Activated B cell treated with CpG ODN at 0.5 μM for 24 hours (primary cell): Measurements from ENCODE around the gene ZCCHC7. TPM values are rescaled to one million over a fixed set of nuclear protein-coding genes. Genes with fewer than 3 reads are reported as not detected.

Experiments
- ATAC-seq: fragments of 200-7000 bp; cut with Tn5 transposase; one replicate; pipeline ENCODE4 v1.10.0; 2021; ENCODE audit warnings: low read depth, mild to moderate bottlenecking, moderate library complexity
- CTCF ChIA-PET: fragments of 350-600 bp; sonication (Branson Sonifier 250); formaldehyde crosslinking; loops from one replicate; lab custom pipeline; 2021; ENCODE audit warnings: antibody characterized with exemption; lab: Charles Lee
- POLR2A ChIA-PET: fragments of 350-600 bp; sonication (Branson Sonifier 250); formaldehyde crosslinking; loops from one replicate; lab custom pipeline; 2021; ENCODE audit warnings: antibody characterized with exemption; lab: Charles Lee
- DNase-seq: peaks from one replicate; pipeline ENCODE4 v3.0.0; 2022
- H3K27ac Mint-ChIP-seq: one replicate; pipeline ENCODE4 v1.8.0; 2020; ENCODE audit warnings: mixed read lengths
- H3K27me3 Mint-ChIP-seq: one replicate; pipeline ENCODE4 v1.8.0; 2021; ENCODE audit warnings: mixed read lengths
- H3K36me3 Mint-ChIP-seq: one replicate; pipeline ENCODE4 v1.8.0; 2021; ENCODE audit warnings: low read depth, mixed read lengths
- H3K4me1 Mint-ChIP-seq: one replicate; pipeline ENCODE4 v1.8.0; 2021; ENCODE audit warnings: mixed read lengths
- H3K4me3 Mint-ChIP-seq: one replicate; pipeline ENCODE4 v1.8.0; 2020; ENCODE audit warnings: mild to moderate bottlenecking, mixed read lengths
- H3K9me3 Mint-ChIP-seq: one replicate; pipeline ENCODE4 v1.8.0; 2020; ENCODE audit warnings: mixed read lengths
- intact Hi-C: fragments of 100-400 bp; cut with micrococcal nuclease; formaldehyde crosslinking; loops from one replicate; pipeline ENCODE4 v1.15.1; 2024
- total RNA-seq: library from RNA; stranded (reverse); gene quantifications from 2 replicates; pipeline ENCODE4 v1.2.3, GENCODE V29; 2022
- TF ChIP-seq, protein P1 (sequence below): fragments of 200-600 bp; IDR thresholded peaks from one replicate; pipeline ENCODE4 v1.8.0; 2022; ENCODE audit warnings: antibody characterized with exemption, mild to moderate bottlenecking

Gene ZCCHC7
- total RNA-seq, 1 donor from 2014 or later = 70.3 TPM

DNA sequence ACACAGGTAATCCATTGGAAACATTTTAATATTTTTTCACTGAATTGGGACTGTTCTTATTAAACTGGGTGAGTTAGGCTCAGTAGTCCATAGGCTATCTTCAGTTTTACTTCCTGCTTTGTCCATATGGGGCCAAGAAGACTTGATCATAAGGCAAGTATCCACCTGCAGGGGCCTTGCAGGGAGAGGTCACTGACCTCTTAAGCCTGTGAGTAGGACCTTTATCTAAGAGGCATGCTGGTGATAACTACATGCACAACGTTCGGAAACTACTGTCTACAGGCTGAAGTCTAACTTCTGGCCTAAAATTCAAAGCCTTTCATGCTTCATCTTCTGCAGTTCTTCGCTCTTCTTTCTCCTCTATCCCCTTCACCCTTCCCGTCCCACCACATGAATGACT is 242.1 kb downstream of the ZCCHC7 start:
- Mint-ChIP-seq H3K36me3 (peaks cover 32% of the 10 kb centered on the region), H3K4me1 (peaks cover 66% of the 10 kb centered on the region), H3K27me3 (no peaks in the 10 kb centered on the region), H3K4me3 (peak overlapping the region; percentile 24), H3K27ac (peak overlapping the region; percentile 50), H3K9me3 (no peaks in the 10 kb centered on the region)
- intact Hi-C loops = no loop called here
- ChIA-PET CTCF (interaction anchor here (1.2 kb wide), 1 partner anchor 24 kb away, joined by 3 read pairs; no protein-coding TSS in a partner anchor), POLR2A (interaction anchor here (0.8 to 16.0 kb wide), 2 partner anchors 20 to 45 kb away, joined by 8 to 975 read pairs; no protein-coding TSS in a partner anchor)
- TF ChIP-seq, protein P1, sequence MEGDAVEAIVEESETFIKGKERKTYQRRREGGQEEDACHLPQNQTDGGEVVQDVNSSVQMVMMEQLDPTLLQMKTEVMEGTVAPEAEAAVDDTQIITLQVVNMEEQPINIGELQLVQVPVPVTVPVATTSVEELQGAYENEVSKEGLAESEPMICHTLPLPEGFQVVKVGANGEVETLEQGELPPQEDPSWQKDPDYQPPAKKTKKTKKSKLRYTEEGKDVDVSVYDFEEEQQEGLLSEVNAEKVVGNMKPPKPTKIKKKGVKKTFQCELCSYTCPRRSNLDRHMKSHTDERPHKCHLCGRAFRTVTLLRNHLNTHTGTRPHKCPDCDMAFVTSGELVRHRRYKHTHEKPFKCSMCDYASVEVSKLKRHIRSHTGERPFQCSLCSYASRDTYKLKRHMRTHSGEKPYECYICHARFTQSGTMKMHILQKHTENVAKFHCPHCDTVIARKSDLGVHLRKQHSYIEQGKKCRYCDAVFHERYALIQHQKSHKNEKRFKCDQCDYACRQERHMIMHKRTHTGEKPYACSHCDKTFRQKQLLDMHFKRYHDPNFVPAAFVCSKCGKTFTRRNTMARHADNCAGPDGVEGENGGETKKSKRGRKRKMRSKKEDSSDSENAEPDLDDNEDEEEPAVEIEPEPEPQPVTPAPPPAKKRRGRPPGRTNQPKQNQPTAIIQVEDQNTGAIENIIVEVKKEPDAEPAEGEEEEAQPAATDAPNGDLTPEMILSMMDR = no peak
- no peak for ATAC-seq
- no peak for DNase-seq

DNA sequence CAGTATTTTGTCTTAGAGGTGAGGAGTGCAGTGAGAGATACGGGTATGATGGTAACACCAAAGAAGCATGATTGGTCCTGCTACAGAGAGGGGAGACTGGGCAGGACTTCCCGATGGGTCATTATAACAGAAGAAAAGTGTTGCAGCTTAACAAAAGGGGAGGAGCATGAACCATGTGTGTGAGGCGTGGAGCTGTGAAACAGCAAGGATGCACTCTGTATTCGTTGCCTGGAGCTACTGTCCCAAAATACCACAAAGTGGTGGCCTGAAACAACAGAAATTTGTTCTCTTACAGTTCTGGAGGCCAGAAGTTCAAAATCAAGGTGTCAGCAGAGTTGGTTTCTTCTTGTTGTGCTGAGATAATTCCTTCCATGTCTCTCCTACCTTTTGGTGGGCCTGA is 242.8 kb downstream of the ZCCHC7 start:
- no peak overlapping the region for H3K4me3 Mint-ChIP-seq

DNA sequence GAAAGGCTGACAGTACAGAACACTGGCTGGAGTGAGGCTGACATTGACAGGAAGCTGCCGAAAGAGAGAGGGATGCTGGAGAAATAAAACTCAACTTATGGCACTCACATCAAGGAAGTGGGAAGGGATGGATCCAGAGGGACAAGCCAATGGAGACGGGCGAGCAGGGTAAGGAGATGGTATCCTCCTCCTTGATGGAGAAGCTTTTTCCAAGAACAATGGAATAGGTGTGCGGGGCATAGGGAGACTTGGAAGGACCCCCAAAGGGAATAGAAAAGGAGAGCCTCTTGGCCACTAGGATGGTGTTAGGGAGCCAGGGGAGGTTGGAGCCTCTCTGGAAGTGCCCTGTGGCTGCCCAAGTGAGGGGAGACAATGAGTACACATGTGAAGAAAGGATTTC is 243.8 kb downstream of the ZCCHC7 start:
- ATAC-seq = no peak

More for the DNA sequence above, 242.8 kb downstream of the ZCCHC7 start:
- ChIA-PET CTCF (interaction anchor here (1.2 kb wide), 1 partner anchor 25 kb away, joined by 3 read pairs; no protein-coding TSS in a partner anchor), POLR2A (interaction anchor here (0.6 to 17.3 kb wide), 5 partner anchors 12 to 326 kb away, joined by 3 to 975 read pairs (median 119); no protein-coding TSS in a partner anchor)
- H3K4me1 Mint-ChIP-seq = peaks cover 72% of the 10 kb centered on the region
- DNase-seq = no peak
- H3K9me3 Mint-ChIP-seq = no peaks in the 10 kb centered on the region
- H3K27ac Mint-ChIP-seq = peak overlapping the region; percentile 50
- no peak for ATAC-seq
- H3K36me3 Mint-ChIP-seq = peaks cover 25% of the 10 kb centered on the region
- TF ChIP-seq, protein P1 = no peak
- H3K27me3 Mint-ChIP-seq = no peaks in the 10 kb centered on the region
- intact Hi-C loops = no loop called here

DNA sequence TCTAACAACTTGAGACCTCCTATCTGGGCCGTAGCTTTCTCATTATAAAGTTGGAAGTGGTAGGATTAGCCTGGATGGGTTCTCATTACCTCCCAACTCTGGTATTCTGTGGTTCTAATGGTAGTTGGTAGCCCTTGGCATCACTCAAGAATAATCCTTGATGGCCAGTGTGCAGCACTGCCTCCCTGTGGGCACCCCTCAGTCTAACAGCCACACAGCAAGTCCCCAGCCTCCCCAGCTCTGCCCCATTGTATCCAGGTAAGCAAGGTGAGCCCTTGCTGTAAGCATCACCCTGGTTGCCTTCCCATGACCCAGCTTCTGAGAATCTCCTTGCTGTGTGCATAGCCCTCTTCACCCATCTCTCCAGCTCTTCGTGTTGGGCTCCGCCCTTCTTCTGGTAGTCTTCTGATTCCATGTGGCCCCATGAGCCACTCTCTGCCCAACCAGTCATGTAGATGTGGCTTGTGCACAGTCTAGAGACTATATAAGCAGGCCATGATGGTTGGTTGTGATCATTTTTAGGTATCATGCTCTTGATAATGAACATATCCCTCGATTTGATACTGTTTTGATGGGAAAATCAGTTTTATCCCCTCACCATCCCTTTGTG is 244.5 kb downstream of the ZCCHC7 start:
- H3K9me3 Mint-ChIP-seq = no peaks in the 10 kb centered on the region
- no peak for ATAC-seq

More for the DNA sequence above, 243.8 kb downstream of the ZCCHC7 start:
- TF ChIP-seq, protein P1 = no peak
- Mint-ChIP-seq H3K27me3 (no peaks in the 10 kb centered on the region), H3K4me3 (no peak overlapping the region), H3K9me3 (no peaks in the 10 kb centered on the region), H3K27ac (peak overlapping the region; percentile 67), H3K36me3 (peaks cover 15% of the 10 kb centered on the region), H3K4me1 (peaks cover 77% of the 10 kb centered on the region)
- no peak for DNase-seq
- CTCF ChIA-PET = interaction anchor here (0.8 to 1.3 kb wide), 3 partner anchors 14 to 48 kb away, joined by 3 to 4 read pairs (median 4); no protein-coding TSS in a partner anchor
- POLR2A ChIA-PET = interaction anchor here (0.6 to 17.3 kb wide), 9 partner anchors 11 to 327 kb away, joined by 3 to 975 read pairs (median 4); partner anchors contain the start of gene ZCCHC7
- intact Hi-C loops = no loop called here

More for the DNA sequence above, 244.5 kb downstream of the ZCCHC7 start:
- TF ChIP-seq, protein P1 = no peak
- no peak for DNase-seq
- no peak overlapping the region for H3K4me3 Mint-ChIP-seq
- ChIA-PET CTCF (interaction anchor here (1.2 to 1.3 kb wide), 2 partner anchors 43 to 47 kb away, joined by 3 to 4 read pairs; no protein-coding TSS in a partner anchor), POLR2A (interaction anchor here (0.9 to 17.3 kb wide), 7 partner anchors 10 to 244 kb away, joined by 3 to 975 read pairs (median 4); partner anchors contain the start of gene ZCCHC7)
- H3K27ac Mint-ChIP-seq = peak overlapping the region; percentile 67
- no peaks in the 10 kb centered on the region for H3K27me3 Mint-ChIP-seq
- intact Hi-C loops = no loop called here
- H3K4me1 Mint-ChIP-seq = peaks cover 81% of the 10 kb centered on the region
- peaks cover 12% of the 10 kb centered on the region for H3K36me3 Mint-ChIP-seq
